IPS-NIHi11 (cell line): ENCODE measurements around the gene PTGDR2.

ENCODE experiments used
- DNase-seq: peaks from one replicate; pipeline ENCODE4 v3.0.0; 2012; ENCODE audit warnings: mixed read lengths, low spot score

PTGDR2 gene

GRCh38 chr11:60809691-60810090 is 46.1 kb downstream of the PTGDR2 start:
- no peak for DNase-seq

- no peak for DNase-seq
These were observed 46.5 kb downstream of the PTGDR2 start for GRCh38 chr11:60809249-60809648.

- DNase-seq: no peak
These were observed 52.3 kb downstream of the PTGDR2 start for GRCh38 chr11:60803273-60803936.

GRCh38 chr11:60801194-60801593 is 54.6 kb downstream of the PTGDR2 start:
- no peak for DNase-seq
